HG03108 (cell line): ENCODE measurements around the gene GAS2.
A peak's percentile ranks its signal among the peaks of the same experiment; 100 is the strongest.

Experiments used
- ATAC-seq: cut with Tn5 transposase; IDR thresholded peaks from one replicate; pipeline ENCODE4 v1.9.1; 2021; ENCODE audit warnings: moderate library complexity; ENCODE audit not compliant: unreplicated experiment

Gene GAS2

DNA sequence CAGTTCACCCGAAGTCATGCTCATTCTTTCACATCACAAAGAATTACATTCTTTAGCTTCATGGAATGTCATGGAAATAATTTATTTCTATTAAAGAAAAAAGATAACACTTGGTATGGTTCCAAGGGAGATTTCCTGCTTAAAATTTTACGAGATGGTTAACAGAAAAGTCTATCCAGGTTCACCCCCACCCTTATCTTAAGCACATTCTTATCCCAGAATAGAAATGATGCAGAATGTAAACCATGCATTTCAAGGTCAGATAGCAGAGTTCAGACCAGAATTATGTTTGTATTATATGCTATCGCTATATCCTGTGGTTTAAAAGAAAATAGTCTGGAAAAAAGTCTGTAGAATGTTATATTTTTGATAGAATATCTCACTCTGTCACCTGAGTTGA, 58.7 kb downstream of the GAS2 start:
- no peak for ATAC-seq

DNA sequence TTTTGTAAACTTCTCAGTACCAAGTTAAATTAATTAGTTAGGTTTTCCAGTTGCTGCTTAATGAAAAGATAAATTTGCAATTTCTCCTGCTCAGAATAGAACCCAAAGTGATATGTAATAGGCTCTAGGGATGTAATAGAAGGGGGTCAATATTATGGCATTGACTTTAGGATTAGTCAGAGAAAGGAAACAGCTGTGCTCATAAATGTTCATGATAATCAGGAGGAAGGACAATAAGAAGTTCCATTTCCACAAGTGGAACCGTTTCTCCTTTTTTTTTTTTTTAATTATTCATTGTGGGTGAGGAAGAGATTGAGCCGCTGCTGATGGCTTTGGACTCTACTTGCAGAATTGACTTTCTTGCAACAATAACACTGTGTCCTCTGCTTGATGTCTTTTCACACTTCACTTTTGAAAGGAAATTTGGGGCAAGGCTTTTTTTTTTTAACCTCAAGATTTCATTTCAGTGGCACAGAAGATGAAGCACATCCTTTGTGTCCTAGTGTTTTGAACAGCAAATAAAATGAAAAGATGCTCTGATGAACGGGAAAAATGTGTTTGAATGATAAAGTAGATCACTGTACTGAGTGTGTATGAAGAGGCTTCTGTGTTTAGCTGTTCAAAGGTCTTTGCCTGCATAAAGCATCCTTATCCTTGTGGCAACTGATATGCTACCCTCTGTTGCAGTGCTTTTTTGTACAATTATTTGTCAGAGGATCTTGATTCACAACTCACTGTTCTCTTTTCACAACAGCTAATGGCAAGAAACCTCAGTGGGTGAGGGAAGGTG, 62.4 kb downstream of the GAS2 start:
- ATAC-seq = no peak

- no peak for ATAC-seq
Measured at GRCh38 chr11:22730319-22730718, 63.9 kb downstream of the GAS2 start.

- ATAC-seq = no peak
Measured at GRCh38 chr11:22732588-22732987, 66.2 kb downstream of the GAS2 start.

DNA sequence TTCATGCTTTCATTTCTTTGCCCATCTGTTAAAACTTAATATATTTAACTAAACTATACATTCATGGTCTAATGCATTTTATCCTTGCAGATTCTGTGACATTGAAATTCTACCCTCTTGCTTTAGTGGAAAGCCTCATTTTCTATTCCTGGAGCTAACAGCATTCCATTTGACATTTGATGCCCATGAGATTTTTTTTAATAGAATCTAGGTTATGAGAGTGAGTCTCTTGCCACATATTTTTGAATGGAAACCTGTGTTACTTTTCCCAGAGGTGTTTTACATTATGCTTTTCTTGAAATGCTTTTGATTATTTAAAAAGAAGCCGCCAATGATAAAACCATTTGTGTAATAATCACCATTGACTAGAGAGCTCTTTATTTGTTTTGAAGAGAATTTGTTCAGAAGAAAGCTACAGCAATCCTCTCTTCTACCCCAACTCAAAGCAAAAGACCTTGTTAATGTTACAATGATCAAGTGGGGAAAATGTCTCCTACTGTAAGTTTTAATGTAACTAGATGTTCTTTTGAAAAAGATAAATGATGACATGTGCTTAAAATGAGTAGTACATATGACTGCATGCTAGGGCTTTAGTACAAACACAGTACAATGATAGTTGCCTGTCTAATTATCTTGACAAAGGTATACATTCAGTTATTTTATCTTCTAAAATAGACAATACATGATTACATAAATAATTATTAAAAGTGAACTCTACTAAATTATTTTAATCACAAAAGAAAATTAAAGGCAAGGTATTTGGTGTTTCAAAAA, 67.3 kb downstream of the GAS2 start:
- ATAC-seq = no peak

- no peak for ATAC-seq
Measured at GRCh38 chr11:22734628-22735345, 68.4 kb downstream of the GAS2 start.

DNA sequence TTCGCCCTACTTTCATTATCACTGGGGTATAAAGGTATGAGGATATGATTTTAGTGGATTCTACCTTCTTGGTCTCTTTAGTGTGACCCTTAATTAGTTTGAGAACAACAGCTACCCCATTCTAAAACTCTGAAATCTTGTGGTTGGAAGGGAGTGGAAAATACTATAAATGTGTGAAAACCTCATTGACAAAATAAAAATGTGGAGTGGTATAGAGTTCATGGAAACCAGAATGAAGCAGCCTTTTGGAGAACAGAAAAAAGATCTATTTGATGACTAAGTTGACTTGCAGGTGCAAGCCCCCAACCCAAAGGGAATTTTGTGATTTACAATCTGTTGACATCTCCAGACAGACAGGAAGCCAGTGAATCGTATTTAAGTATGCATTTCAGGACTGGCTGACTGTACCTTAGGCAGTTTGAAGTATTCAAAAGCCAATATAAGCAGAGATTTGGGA, 75.8 kb downstream of the GAS2 start:
- no peak for ATAC-seq

DNA sequence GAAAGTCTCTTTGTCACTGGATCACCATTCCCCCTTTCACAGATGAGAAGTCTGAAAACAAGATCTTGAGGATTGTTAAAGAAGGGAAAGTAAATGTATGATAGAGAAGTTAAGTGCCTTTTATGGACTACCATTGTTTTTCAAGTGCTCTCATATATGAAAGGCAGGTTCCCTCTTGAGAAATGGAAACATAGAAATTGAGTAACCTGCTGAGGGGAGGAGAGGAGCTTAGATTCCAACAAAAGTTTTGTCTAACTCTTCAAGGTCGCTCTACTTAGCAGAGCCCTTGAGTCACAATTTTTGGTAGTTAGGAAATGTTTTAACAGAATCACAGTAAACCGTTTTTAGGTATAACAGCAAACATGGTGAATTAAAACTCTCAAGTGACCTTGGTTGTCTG, 83.1 kb downstream of the GAS2 start:
- no peak for ATAC-seq

- ATAC-seq = no peak
Measured at GRCh38 chr11:22752908-22753310, 86.5 kb downstream of the GAS2 start.

DNA sequence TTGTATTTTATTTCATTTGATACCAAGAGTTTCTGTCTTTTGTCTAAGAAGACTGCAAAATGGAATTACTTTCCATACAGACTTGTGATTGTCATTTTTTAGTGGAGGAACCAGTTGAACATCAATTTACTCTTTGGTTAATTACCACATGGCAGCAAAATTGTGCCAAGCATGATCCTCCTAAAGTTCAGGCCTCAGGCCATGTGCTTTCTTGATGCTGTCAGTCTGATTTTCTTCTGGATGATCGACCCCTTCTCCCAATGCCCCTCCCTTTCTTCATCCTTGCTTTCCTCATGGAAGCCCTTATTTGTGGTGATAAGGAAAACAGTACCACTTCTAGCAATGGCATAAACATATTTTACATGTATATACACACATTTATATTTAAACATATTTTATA, 87.0 kb downstream of the GAS2 start:
- ATAC-seq = no peak

DNA sequence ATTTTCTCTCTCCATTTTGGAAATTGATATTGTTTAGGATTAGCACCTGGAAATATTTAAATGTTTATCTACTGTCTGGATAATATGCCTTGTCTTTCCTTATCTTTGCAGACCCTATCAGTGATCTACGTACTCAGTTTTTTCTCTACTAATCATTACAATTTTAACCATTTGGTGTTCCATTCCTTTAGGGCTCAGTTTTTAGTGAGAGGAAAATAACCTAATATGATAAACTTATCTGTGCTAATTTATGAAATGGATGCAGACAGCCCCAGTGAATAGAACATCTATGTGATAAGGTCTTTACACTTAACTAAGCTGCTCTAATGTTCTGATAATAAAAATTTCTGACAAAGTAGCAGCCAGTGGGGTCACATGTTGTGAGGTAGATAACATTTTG, 94.7 kb downstream of the GAS2 start:
- no peak for ATAC-seq

DNA sequence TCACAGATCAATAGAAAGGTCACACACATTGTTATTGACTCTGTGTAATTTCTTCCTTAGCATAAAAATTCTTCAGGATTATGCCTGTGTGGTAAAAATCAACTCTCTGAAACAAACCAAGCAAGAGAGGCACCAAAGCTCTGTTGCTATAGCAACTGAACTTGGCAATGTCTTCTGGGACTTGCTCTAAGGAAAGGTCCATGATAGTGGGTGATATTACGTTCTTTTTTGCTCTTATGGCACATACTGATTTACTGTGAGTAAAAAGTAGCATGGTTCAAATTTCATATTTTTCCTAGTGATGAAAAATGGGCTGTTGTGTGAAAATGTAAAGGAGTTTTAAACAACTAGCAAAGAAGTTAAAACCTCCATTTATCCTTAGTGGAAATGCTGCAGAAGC, 96.8 kb downstream of the GAS2 start:
- ATAC-seq = no peak

- ATAC-seq = no peak
Measured at GRCh38 chr11:22764735-22765134, 98.3 kb downstream of the GAS2 start.

GRCh38 chr11:22768281-22768680, 101.9 kb downstream of the GAS2 start:
- no peak for ATAC-seq

DNA sequence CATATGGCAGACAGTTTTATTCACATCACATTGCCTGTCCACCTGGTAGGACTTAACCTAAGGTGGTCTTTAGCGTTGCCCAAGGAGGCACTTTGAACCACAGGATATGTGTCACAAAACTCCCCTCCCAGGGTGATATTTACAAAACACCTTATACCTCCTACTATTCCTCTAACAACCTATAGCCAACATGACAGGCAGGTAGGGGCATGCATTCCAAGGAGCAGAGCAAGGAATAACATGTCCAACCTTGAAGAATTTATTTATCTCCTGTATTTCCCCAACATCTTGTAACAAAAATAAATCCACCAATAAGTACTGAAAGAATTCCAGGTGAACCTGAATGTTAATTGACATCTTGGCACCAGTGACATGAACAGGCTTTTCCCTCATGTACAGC, 102.7 kb downstream of the GAS2 start:
- no peak for ATAC-seq

GRCh38 chr11:22774716-22775115, 108.3 kb downstream of the GAS2 start:
- peak; percentile 57 for ATAC-seq

- no peak for ATAC-seq
Measured at GRCh38 chr11:22775248-22775647, 108.8 kb downstream of the GAS2 start.

DNA sequence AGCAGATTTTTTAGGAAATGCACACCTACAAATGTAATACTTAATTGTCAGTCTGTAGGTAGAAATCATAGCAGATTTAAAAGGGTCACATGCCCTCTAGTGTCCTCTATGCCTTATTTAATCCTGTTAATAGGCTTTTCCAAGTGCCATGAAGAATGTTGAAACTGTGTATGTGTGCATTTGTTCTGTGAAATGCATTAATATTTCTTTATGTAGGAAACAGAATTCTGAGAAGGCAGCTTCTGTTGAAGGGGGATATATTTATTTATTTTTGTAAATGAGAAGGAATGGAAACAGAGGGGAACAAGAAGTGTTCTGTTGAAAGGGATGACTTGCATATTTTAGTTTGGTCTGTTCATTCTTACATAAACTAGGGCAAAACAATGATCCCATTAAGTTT, 112.2 kb downstream of the GAS2 start:
- ATAC-seq = no peak

DNA sequence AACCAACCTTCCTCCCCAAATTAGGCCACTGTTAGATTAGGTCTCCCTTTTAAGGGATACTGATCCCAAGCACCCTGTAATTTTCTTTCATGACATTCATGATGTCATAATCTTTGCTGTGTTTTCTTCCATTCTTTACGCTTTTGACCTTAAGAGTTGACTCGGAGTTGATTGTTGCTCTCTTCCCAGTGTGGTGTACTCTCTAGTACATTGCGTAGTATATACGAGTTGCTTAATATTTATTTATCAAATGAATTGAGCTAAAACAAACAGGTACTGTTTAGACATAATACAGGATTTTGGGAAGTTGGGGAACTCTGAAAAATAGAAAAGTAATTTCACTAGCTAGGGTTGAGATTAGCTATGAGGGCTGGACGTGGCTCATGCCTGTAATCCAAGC, 113.4 kb downstream of the GAS2 start:
- ATAC-seq = no peak

- ATAC-seq = peak; percentile 95
Measured at GRCh38 chr11:22780952-22781593, 114.7 kb downstream of the GAS2 start.

GRCh38 chr11:22785251-22785650, 118.8 kb downstream of the GAS2 start:
- no peak for ATAC-seq
